ENCODE measurements around the gene DCBLD2.

- TF ChIP-seq CTCF (IDR thresholded peaks at IDR 0.05; ENCODE audit: insufficient read depth, low read length): no peak
- no peak for TF ChIP-seq SPI1 (IDR thresholded peaks at IDR 0.05; ENCODE audit: borderline replicate concordance, low read depth)
- TF ChIP-seq REST (IDR thresholded peaks at IDR 0.05; ENCODE audit: insufficient replicate concordance, low read depth): no peak
- TF ChIP-seq POLR2AphosphoS5 (IDR thresholded peaks at IDR 0.05; ENCODE audit: low read depth): no peak
- TF ChIP-seq GABPA (IDR thresholded peaks at IDR 0.05; ENCODE audit: low read depth): no peak
These were observed 74.1 kb downstream of the DCBLD2 start for GRCh38 chr3:98827221-98827920.
